HFFc6 (cell line): Measurements from ENCODE around the gene CRLF1. TPM values are rescaled to one million over a fixed set of nuclear protein-coding genes. Genes with fewer than 3 reads are reported as not detected.

ENCODE experiments used
- DNase-seq: peaks from one replicate; pipeline ENCODE4 v3.0.0-alpha.2; 2018
- H3K27ac Mint-ChIP-seq: 2 replicates; pipeline ENCODE4 v1.8.0; 2020; ENCODE audit warnings: mild to moderate bottlenecking, mixed read lengths
- H3K27me3 Mint-ChIP-seq: 2 replicates; pipeline ENCODE4 v1.8.0; 2021; ENCODE audit warnings: mild to moderate bottlenecking, moderate library complexity, mixed read lengths; ENCODE audit not compliant: insufficient read depth
- H3K36me3 Mint-ChIP-seq: 2 replicates; pipeline ENCODE4 v1.8.0; 2021; ENCODE audit warnings: low read depth, mixed read lengths
- H3K4me1 Mint-ChIP-seq: 2 replicates; pipeline ENCODE4 v1.8.0; 2020; ENCODE audit warnings: low read depth, mixed read lengths
- H3K4me3 Mint-ChIP-seq: 2 replicates; pipeline ENCODE4 v1.8.0; 2020; ENCODE audit warnings: mild to moderate bottlenecking, moderate library complexity, mixed read lengths
- H3K9me3 Mint-ChIP-seq: 2 replicates; pipeline ENCODE4 v1.8.0; 2020; ENCODE audit warnings: mild to moderate bottlenecking, mixed read lengths
- CTCF ChIP-seq: fragments of 200-600 bp; sonication (generic); IDR thresholded peaks from 2 replicates; pipeline ENCODE4 v1.5.0; 2021; ENCODE audit warnings: antibody characterized with exemption, mild to moderate bottlenecking
- total RNA-seq, 6 experiments: library from RNA; stranded (reverse); fragmentation: NEBNext Ultra II Directional; extraction: Animal tissue kit (Norgen Biotek cat#: 25700); gene quantifications; 2 replicates in 1 of 6; 3 replicates in 5 of 6; pipeline ENCODE4 v1.2.3, GENCODE V29; 2021

Gene CRLF1
- total RNA-seq, 6 experiments from 2014 or later, result 1.6 to 4.1 (median 2.4) TPM

GRCh38 chr19:18568367-18568766 is 38.2 kb downstream of the CRLF1 start:
- no peak for TF ChIP-seq CTCF
- peaks cover 36% of the 10 kb centered on the region for H3K36me3 Mint-ChIP-seq
- peaks cover 17% of the 10 kb centered on the region for H3K4me1 Mint-ChIP-seq
- no peak overlapping the region for H3K27ac Mint-ChIP-seq
- no peak overlapping the region for H3K4me3 Mint-ChIP-seq
- no peaks in the 10 kb centered on the region for H3K9me3 Mint-ChIP-seq
- DNase-seq, result no peak
- peaks cover 7% of the 10 kb centered on the region for H3K27me3 Mint-ChIP-seq

- TF ChIP-seq CTCF, result no peak
- peaks cover 25% of the 10 kb centered on the region for H3K36me3 Mint-ChIP-seq
- no peaks in the 10 kb centered on the region for H3K9me3 Mint-ChIP-seq
- H3K4me1 Mint-ChIP-seq, result peaks cover 5% of the 10 kb centered on the region
- H3K27me3 Mint-ChIP-seq, result peaks cover 1% of the 10 kb centered on the region; the same call in 1 of the 2 replicates
- H3K27ac Mint-ChIP-seq, result no peak overlapping the region
- no peak for DNase-seq
- no peak overlapping the region for H3K4me3 Mint-ChIP-seq
Observed at GRCh38 chr19:18566953-18567352, 39.6 kb downstream of the CRLF1 start.

GRCh38 chr19:18562086-18562485 is 44.5 kb downstream of the CRLF1 start:
- Mint-ChIP-seq H3K27ac (no peak overlapping the region), H3K36me3 (peaks cover 10% of the 10 kb centered on the region), H3K4me3 (no peak overlapping the region), H3K4me1 (peaks cover 14% of the 10 kb centered on the region), H3K9me3 (no peaks in the 10 kb centered on the region), H3K27me3 (no peaks in the 10 kb centered on the region; the same call in 1 of the 2 replicates)
- no peak for DNase-seq
- TF ChIP-seq CTCF, result no peak

- Mint-ChIP-seq H3K27ac (no peak overlapping the region; the same call in 1 of the 2 replicates), H3K4me3 (no peak overlapping the region), H3K9me3 (no peaks in the 10 kb centered on the region), H3K4me1 (peaks cover 14% of the 10 kb centered on the region), H3K36me3 (peaks cover 10% of the 10 kb centered on the region), H3K27me3 (no peaks in the 10 kb centered on the region; the same call in 1 of the 2 replicates)
- no peak for TF ChIP-seq CTCF
- DNase-seq, result no peak
Observed at GRCh38 chr19:18559685-18560084, 46.9 kb downstream of the CRLF1 start.

- H3K9me3 Mint-ChIP-seq, result no peaks in the 10 kb centered on the region
- no peaks in the 10 kb centered on the region; the same call in 1 of the 2 replicates for H3K27me3 Mint-ChIP-seq
- no peak for DNase-seq
- peaks cover 10% of the 10 kb centered on the region for H3K36me3 Mint-ChIP-seq
- peak overlapping the region; percentile 91 for H3K4me3 Mint-ChIP-seq
- peaks cover 14% of the 10 kb centered on the region for H3K4me1 Mint-ChIP-seq
- no peak for TF ChIP-seq CTCF
- H3K27ac Mint-ChIP-seq, result peak overlapping the region; percentile 82
Observed at GRCh38 chr19:18558604-18559003, 48.0 kb downstream of the CRLF1 start.

GRCh38 chr19:18558202-18558555 is 48.4 kb downstream of the CRLF1 start:
- H3K9me3 Mint-ChIP-seq, result no peaks in the 10 kb centered on the region
- peaks cover 14% of the 10 kb centered on the region for H3K4me1 Mint-ChIP-seq
- DNase-seq, result no peak
- H3K4me3 Mint-ChIP-seq, result peak overlapping the region; percentile 91
- TF ChIP-seq CTCF, result no peak
- H3K27me3 Mint-ChIP-seq, result no peaks in the 10 kb centered on the region; the same call in 1 of the 2 replicates
- H3K27ac Mint-ChIP-seq, result peak overlapping the region; percentile 82
- H3K36me3 Mint-ChIP-seq, result peaks cover 10% of the 10 kb centered on the region
